ENCODE data around the gene DHX8. TPM values are rescaled to one million over a fixed set of nuclear protein-coding genes. Genes with fewer than 3 reads are reported as not detected.
A peak's percentile ranks its signal among the peaks of the same experiment; 100 is the strongest.

DHX8 gene
- total and polyA plus RNA-seq, 8 donors = 42.7 to 61.2 (median 46.0) TPM

DNA sequence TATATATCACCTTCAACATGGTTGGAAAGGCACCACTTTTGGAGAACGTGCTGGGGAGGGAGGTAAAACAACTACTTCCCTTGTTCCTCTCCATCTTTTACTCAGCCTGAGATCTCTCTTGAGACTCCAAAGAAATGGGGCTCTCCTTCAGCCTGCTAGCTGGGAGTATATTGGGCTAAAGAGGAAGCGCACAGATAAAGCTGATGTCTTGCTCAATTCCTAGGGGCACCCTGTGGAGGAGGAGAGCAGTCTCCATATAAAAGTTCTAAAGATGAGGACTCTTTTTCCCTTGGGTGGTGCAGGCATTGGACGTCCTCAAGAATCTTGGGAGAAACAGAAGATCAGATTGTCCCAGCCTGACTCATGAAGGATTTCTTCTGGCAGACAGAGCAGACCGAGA, 67.0 kb downstream of the DHX8 start:
- intact Hi-C loops (cut with DNase I) = no loop called here
- TF ChIP-seq, protein P1, sequence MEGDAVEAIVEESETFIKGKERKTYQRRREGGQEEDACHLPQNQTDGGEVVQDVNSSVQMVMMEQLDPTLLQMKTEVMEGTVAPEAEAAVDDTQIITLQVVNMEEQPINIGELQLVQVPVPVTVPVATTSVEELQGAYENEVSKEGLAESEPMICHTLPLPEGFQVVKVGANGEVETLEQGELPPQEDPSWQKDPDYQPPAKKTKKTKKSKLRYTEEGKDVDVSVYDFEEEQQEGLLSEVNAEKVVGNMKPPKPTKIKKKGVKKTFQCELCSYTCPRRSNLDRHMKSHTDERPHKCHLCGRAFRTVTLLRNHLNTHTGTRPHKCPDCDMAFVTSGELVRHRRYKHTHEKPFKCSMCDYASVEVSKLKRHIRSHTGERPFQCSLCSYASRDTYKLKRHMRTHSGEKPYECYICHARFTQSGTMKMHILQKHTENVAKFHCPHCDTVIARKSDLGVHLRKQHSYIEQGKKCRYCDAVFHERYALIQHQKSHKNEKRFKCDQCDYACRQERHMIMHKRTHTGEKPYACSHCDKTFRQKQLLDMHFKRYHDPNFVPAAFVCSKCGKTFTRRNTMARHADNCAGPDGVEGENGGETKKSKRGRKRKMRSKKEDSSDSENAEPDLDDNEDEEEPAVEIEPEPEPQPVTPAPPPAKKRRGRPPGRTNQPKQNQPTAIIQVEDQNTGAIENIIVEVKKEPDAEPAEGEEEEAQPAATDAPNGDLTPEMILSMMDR (IDR thresholded peaks at IDR 0.05) = no peak
- peaks cover 6 to 9% of the 10 kb centered on the region in 2 donors for H3K4me1 ChIP-seq

GRCh38 chr17:43552229-43552837, 68.6 kb downstream of the DHX8 start:
- intact Hi-C loops (cut with DNase I) = no loop called here
- TF ChIP-seq, protein P1 (IDR thresholded peaks at IDR 0.05) = no peak
- peak; percentile 70 for ATAC-seq
- Histone ChIP-seq H3K27ac (no peak overlapping the region), H3K36me3 (no peaks in the 10 kb centered on the region), H3K27me3 (peaks cover 0 to 42% of the 10 kb centered on the region in 2 donors), H3K4me1 (peaks cover 0 to 8% of the 10 kb centered on the region in 2 donors), H3K9me3 (no peaks in the 10 kb centered on the region), H3K4me3 (no peak overlapping the region)
- no peak for DNase-seq

More for the DNA sequence above, 67.0 kb downstream of the DHX8 start:
- DNase-seq = no peak
- no peak for ATAC-seq
- Histone ChIP-seq H3K36me3 (no peaks in the 10 kb centered on the region), H3K27me3 (peaks cover 0 to 58% of the 10 kb centered on the region in 2 donors), H3K4me3 (no peak overlapping the region), H3K9me3 (no peaks in the 10 kb centered on the region), H3K27ac (no peak overlapping the region)

- ATAC-seq = no peak
- intact Hi-C loops (cut with DNase I) = no loop called here
- Histone ChIP-seq H3K36me3 (no peaks in the 10 kb centered on the region), H3K9me3 (no peaks in the 10 kb centered on the region), H3K4me3 (no peak overlapping the region), H3K27me3 (peaks cover 0 to 30% of the 10 kb centered on the region in 2 donors), H3K4me1 (peaks cover 0 to 8% of the 10 kb centered on the region in 2 donors), H3K27ac (no peak overlapping the region)
- TF ChIP-seq, protein P1 (IDR thresholded peaks at IDR 0.05) = no peak
- DNase-seq = no peak
Observed at GRCh38 chr17:43553573-43553972, 69.8 kb downstream of the DHX8 start.

DNA sequence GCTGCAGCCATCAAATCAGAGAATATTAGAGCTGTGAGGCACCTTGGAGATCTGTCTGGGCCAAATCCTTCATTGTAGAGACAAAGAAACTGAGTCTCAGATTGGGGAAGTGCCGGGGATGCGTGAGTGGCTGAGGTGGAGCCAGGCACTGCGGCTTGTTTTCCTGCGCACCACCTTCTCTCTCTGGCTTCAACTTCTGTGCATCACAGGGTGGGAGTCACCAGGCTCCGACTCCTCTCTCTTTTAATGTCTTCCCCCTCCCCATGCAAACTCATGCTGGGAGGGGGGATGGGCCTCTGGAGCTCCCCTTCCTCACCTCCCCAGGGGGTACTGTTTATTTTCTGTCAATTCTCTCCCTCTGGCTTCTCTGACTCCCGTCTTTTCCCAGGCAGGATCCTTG, 71.1 kb downstream of the DHX8 start:
- ATAC-seq (no peak), DNase-seq (no peak)
- Histone ChIP-seq H3K9me3 (no peaks in the 10 kb centered on the region), H3K4me3 (no peak overlapping the region), H3K27ac (no peak overlapping the region), H3K4me1 (peaks cover 0 to 8% of the 10 kb centered on the region in 2 donors), H3K36me3 (no peaks in the 10 kb centered on the region), H3K27me3 (peaks cover 0 to 23% of the 10 kb centered on the region in 2 donors)
- TF ChIP-seq, protein P1 (IDR thresholded peaks at IDR 0.05) = no peak
- intact Hi-C loops (cut with DNase I) = no loop called here

GRCh38 chr17:43556292-43556691, 72.5 kb downstream of the DHX8 start:
- peak; percentile 83 for ATAC-seq
- intact Hi-C loops (cut with DNase I) = no loop called here
- no peaks in the 10 kb centered on the region for H3K9me3 ChIP-seq
- peaks cover 0 to 8% of the 10 kb centered on the region in 2 donors for H3K4me1 ChIP-seq
- DNase-seq = peak in 2 of 4 donors; percentile 20 to 66
- no peaks in the 10 kb centered on the region for H3K36me3 ChIP-seq
- H3K27ac ChIP-seq = no peak overlapping the region
- H3K4me3 ChIP-seq = no peak overlapping the region
- peaks cover 0 to 23% of the 10 kb centered on the region in 2 donors for H3K27me3 ChIP-seq
- TF ChIP-seq, protein P1 (IDR thresholded peaks at IDR 0.05) = no peak

Data from left lung (tissue), 10 donors.